ENCODE results near the gene MAN1A2. TPM values are rescaled to one million over a fixed set of nuclear protein-coding genes. Genes with fewer than 3 reads are reported as not detected.

Gene MAN1A2
- total RNA-seq, 1 donor from 2014 or later: 43.5 TPM

DNA sequence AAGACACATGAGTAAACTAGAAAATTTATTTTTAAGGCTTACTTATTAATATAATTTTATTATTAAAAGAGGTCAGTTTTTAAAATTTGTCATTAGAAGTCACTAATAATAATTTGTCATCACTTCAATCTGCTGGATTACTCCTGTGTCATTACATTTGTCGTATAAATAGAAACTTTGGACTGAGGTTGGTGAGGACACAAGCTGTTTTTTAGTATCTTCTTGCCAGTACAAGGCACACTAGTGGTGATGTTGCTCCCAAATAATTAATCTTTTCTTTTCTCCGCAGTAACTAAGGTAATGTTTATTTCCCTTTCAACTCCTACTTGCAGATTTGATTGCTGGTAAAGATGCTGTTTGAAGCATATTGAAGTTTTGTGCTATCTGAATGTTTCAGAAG lies 179.2 kb downstream of the MAN1A2 start:
- Histone ChIP-seq H3K27ac (ENCODE audit: low read depth, low read length) (no peak overlapping the region), H3K4me1 (ENCODE audit: insufficient read depth, low read length) (no peaks in the 10 kb centered on the region), H3K4me2 (ENCODE audit: low read length) (no peak overlapping the region), H4K20me1 (ENCODE audit: insufficient read depth, low read length) (no peaks in the 10 kb centered on the region), H3K9me3 (ENCODE audit: insufficient read depth, low read depth, low read length) (no peaks in the 10 kb centered on the region), H3K36me3 (ENCODE audit: insufficient read depth, low read length) (no peaks in the 10 kb centered on the region), H3K9ac (ENCODE audit: low read length) (no peak overlapping the region), H2AFZ (ENCODE audit: low read depth, low read length) (no peak overlapping the region), H3K79me2 (ENCODE audit: insufficient read depth, low read length) (no peaks in the 10 kb centered on the region), H3K4me3 (ENCODE audit: insufficient read depth, low read depth, low read length) (no peak overlapping the region), H3K27me3 (ENCODE audit: insufficient read depth, low read length) (no peaks in the 10 kb centered on the region)
- Mint-ChIP-seq H3K4me1 (ENCODE audit: low read depth, unreplicated experiment) (no peaks in the 10 kb centered on the region), H3K4me3 (ENCODE audit: unreplicated experiment) (no peak overlapping the region), H3K27ac (ENCODE audit: unreplicated experiment) (no peak overlapping the region), H3K27me3 (ENCODE audit: low read depth, unreplicated experiment) (peaks cover 5% of the 10 kb centered on the region), H3K36me3 (ENCODE audit: low read depth, unreplicated experiment) (no peaks in the 10 kb centered on the region), H3K9me3 (ENCODE audit: unreplicated experiment) (no peaks in the 10 kb centered on the region)
- DNase-seq (ENCODE audit: low read depth) (no peak), FAIRE-seq (no peak)
- TF ChIP-seq CTCF (IDR thresholded peaks at IDR 0.05; ENCODE audit: insufficient read depth, low read depth, low read length) (no peak), EZH2 (IDR thresholded peaks at IDR 0.05; ENCODE audit: insufficient read depth, low read length) (no peak)

DNA sequence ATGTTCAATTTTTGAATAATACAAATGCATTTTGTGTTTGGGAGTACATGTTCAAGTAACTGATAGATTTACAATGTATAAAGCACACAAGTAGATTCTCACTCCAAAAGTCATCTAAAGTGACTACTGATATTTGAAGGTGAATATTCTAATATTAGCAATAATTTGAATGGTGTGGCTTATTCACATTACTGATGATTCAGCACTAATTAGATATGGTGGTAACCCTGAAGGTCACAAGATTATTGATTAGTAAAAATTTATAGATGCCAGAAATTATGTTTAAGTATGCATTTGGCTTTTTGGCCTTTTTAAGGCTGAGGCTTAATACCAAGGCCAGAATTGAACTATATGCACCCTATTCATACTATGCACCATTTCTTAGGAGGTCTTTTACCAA lies 186.2 kb downstream of the MAN1A2 start:
- no peak overlapping the region for H3K27ac Mint-ChIP-seq (ENCODE audit: unreplicated experiment)
- no peaks in the 10 kb centered on the region for H3K27me3 Mint-ChIP-seq (ENCODE audit: low read depth, unreplicated experiment)
- H3K4me1 Mint-ChIP-seq (ENCODE audit: low read depth, unreplicated experiment): no peaks in the 10 kb centered on the region
- Histone ChIP-seq H3K4me1 (ENCODE audit: insufficient read depth, low read length) (no peaks in the 10 kb centered on the region), H3K4me3 (ENCODE audit: insufficient read depth, low read depth, low read length) (no peak overlapping the region), H2AFZ (ENCODE audit: low read depth, low read length) (no peak overlapping the region), H4K20me1 (ENCODE audit: insufficient read depth, low read length) (no peaks in the 10 kb centered on the region), H3K27me3 (ENCODE audit: insufficient read depth, low read length) (no peaks in the 10 kb centered on the region), H3K36me3 (ENCODE audit: insufficient read depth, low read length) (no peaks in the 10 kb centered on the region), H3K27ac (ENCODE audit: low read depth, low read length) (no peak overlapping the region), H3K9me3 (ENCODE audit: insufficient read depth, low read depth, low read length) (no peaks in the 10 kb centered on the region), H3K9ac (ENCODE audit: low read length) (no peak overlapping the region), H3K4me2 (ENCODE audit: low read length) (no peak overlapping the region), H3K79me2 (ENCODE audit: insufficient read depth, low read length) (no peaks in the 10 kb centered on the region)
- no peaks in the 10 kb centered on the region for H3K36me3 Mint-ChIP-seq (ENCODE audit: low read depth, unreplicated experiment)
- TF ChIP-seq EZH2 (IDR thresholded peaks at IDR 0.05; ENCODE audit: insufficient read depth, low read length): no peak
- TF ChIP-seq CTCF (IDR thresholded peaks at IDR 0.05; ENCODE audit: insufficient read depth, low read depth, low read length): no peak
- H3K9me3 Mint-ChIP-seq (ENCODE audit: unreplicated experiment): peaks cover 1% of the 10 kb centered on the region
- FAIRE-seq: no peak
- no peak overlapping the region for H3K4me3 Mint-ChIP-seq (ENCODE audit: unreplicated experiment)
- DNase-seq (ENCODE audit: low read depth): no peak

- Histone ChIP-seq H3K79me2 (ENCODE audit: insufficient read depth, low read length) (no peaks in the 10 kb centered on the region), H3K4me1 (ENCODE audit: insufficient read depth, low read length) (no peaks in the 10 kb centered on the region), H3K4me2 (ENCODE audit: low read length) (no peak overlapping the region), H2AFZ (ENCODE audit: low read depth, low read length) (no peak overlapping the region), H3K4me3 (ENCODE audit: insufficient read depth, low read depth, low read length) (no peak overlapping the region), H3K9ac (ENCODE audit: low read length) (no peak overlapping the region), H3K36me3 (ENCODE audit: insufficient read depth, low read length) (no peaks in the 10 kb centered on the region), H3K27ac (ENCODE audit: low read depth, low read length) (no peak overlapping the region), H4K20me1 (ENCODE audit: insufficient read depth, low read length) (no peaks in the 10 kb centered on the region), H3K9me3 (ENCODE audit: insufficient read depth, low read depth, low read length) (no peaks in the 10 kb centered on the region), H3K27me3 (ENCODE audit: insufficient read depth, low read length) (no peaks in the 10 kb centered on the region)
- no peak overlapping the region for H3K27ac Mint-ChIP-seq (ENCODE audit: unreplicated experiment)
- DNase-seq (ENCODE audit: low read depth) (no peak), FAIRE-seq (no peak)
- H3K4me1 Mint-ChIP-seq (ENCODE audit: low read depth, unreplicated experiment): no peaks in the 10 kb centered on the region
- TF ChIP-seq EZH2 (IDR thresholded peaks at IDR 0.05; ENCODE audit: insufficient read depth, low read length): no peak
- TF ChIP-seq CTCF (IDR thresholded peaks at IDR 0.05; ENCODE audit: insufficient read depth, low read depth, low read length): no peak
- H3K36me3 Mint-ChIP-seq (ENCODE audit: low read depth, unreplicated experiment): no peaks in the 10 kb centered on the region
- H3K27me3 Mint-ChIP-seq (ENCODE audit: low read depth, unreplicated experiment): no peaks in the 10 kb centered on the region
- peaks cover 6% of the 10 kb centered on the region for H3K9me3 Mint-ChIP-seq (ENCODE audit: unreplicated experiment)
- no peak overlapping the region for H3K4me3 Mint-ChIP-seq (ENCODE audit: unreplicated experiment)
Observed at GRCh38 chr1:117555806-117556205, 188.6 kb downstream of the MAN1A2 start.
